ENCODE measurements around the gene SMG9. TPM values are rescaled to one million over a fixed set of nuclear protein-coding genes. Genes with fewer than 3 reads are reported as not detected.
A peak's percentile ranks its signal among the peaks of the same experiment; 100 is the strongest.

Gene SMG9
- total RNA-seq, 1 experiment from 2014 or later, result 76.0 TPM

DNA sequence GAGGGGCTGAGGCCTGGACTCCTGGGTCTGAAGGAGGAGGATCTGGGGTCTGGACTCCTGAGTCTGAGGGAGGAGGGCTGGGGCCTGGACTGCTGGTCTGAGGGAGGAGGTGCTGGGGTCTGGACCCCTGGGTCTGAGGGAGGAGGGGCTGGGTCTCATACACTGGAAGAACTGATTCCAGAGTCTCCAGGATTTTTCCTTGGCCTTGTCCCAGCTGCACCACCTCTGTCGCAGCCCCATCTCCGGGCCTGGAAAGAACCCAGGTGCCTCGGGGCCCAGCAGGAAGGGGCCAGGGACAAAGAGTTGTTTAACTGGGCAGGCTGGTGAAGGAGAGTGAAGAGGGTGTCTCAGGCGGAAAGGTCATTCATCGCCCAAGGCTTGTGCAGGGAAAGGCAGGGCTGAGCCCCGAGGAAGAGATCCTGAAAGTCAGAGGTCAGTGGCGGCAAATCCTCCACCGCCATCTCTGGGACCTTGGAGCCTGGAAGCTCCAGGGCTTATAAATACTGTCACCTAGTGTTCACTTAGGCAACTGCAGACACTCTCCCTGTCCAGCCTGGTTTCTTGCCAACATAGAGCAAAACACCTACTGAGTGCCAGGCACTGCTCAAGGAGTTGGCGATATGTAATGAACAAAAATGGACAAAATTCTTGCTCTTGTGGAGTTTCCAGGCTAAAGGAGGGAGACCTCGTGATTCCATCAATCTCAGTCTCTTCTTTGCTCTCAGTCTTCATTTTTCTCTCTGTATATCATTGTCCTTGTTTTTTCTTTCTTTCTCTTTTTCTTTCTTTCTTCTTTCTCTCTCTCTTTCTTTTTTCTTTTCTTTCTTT is 30.4 kb upstream of the SMG9 start:
- Mint-ChIP-seq H3K36me3 (ENCODE audit: insufficient read depth, unreplicated experiment) (peaks cover 4% of the 10 kb centered on the region), H3K4me3 (ENCODE audit: unreplicated experiment) (peak overlapping the region; percentile 86), H3K27ac (ENCODE audit: low read depth, unreplicated experiment) (peak overlapping the region; percentile 90), H3K9me3 (ENCODE audit: unreplicated experiment) (no peaks in the 10 kb centered on the region), H3K27me3 (ENCODE audit: insufficient read depth, unreplicated experiment) (no peaks in the 10 kb centered on the region), H3K4me1 (ENCODE audit: insufficient read depth, unreplicated experiment) (peaks cover 63% of the 10 kb centered on the region)
- TF ChIP-seq, protein P1, sequence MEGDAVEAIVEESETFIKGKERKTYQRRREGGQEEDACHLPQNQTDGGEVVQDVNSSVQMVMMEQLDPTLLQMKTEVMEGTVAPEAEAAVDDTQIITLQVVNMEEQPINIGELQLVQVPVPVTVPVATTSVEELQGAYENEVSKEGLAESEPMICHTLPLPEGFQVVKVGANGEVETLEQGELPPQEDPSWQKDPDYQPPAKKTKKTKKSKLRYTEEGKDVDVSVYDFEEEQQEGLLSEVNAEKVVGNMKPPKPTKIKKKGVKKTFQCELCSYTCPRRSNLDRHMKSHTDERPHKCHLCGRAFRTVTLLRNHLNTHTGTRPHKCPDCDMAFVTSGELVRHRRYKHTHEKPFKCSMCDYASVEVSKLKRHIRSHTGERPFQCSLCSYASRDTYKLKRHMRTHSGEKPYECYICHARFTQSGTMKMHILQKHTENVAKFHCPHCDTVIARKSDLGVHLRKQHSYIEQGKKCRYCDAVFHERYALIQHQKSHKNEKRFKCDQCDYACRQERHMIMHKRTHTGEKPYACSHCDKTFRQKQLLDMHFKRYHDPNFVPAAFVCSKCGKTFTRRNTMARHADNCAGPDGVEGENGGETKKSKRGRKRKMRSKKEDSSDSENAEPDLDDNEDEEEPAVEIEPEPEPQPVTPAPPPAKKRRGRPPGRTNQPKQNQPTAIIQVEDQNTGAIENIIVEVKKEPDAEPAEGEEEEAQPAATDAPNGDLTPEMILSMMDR (IDR thresholded peaks at IDR 0.05; ENCODE audit: unreplicated experiment), result peak; percentile 92
- intact Hi-C loops (cut with micrococcal nuclease), result loop anchor here (1.0 to 5.0 kb wide), 4 partner anchors 26 to 188 kb away; partner anchors contain the start of genes IRGQ and ZNF576
- ChIA-PET POLR2A (interaction anchor here (0.7 to 11.0 kb wide), 13 partner anchors 14 to 261 kb away, joined by 3 to 409 read pairs (median 4); partner anchors contain the start of genes IRGQ, PLAUR, SMG9 and ZNF283), CTCF (interaction anchor here (0.6 to 1.5 kb wide), 13 partner anchors 11 to 1630 kb away, joined by 3 to 19 read pairs (median 4); no protein-coding TSS in a partner anchor)
- peak; percentile 89 for DNase-seq (ENCODE audit: unreplicated experiment)
- no TSS peak for BruUV-seq (replicated peaks)

DNA sequence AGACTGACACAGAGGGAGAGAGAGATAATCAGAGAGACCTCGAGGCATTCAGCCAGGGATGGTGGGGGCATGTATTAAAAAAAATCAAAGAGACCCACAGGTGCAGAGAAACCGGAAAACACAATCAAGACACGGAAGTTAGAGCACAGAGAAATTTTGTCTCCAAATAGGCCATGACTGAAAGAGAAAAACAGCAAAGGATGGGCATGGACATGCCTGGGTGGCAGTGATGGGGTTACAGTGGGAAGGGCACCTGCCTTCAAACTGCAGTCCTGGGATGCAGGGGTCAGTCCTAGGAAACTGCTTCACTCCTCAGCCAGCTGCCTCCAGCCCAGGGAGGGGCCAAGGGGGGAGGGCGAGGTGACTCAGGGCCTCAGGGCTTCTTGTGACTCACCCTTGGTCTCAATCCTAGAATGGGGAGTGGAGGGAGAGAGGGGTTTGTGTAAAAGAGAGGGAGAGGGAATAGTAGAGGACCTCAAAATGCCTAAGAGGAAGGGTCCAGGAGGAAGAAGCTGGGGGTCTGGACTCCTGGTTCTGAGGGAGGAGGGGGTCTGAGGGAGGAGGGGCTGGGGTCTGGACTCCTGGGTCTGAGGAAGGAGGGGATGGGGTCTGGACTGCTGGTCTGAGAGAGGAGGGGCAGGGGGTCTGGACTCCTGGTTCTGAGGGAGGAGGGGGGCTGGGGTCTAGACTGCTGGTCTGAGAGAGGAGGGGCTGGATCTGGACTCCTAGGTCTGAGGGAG is 29.6 kb upstream of the SMG9 start:
- ChIA-PET CTCF (interaction anchor here (0.6 to 1.5 kb wide), 11 partner anchors 12 to 1629 kb away, joined by 3 to 19 read pairs (median 4); no protein-coding TSS in a partner anchor), POLR2A (interaction anchor here (0.6 to 11.0 kb wide), 12 partner anchors 25 to 260 kb away, joined by 3 to 409 read pairs (median 5); partner anchors contain the start of genes IRGQ, PLAUR, SMG9 and ZNF575)
- no TSS peak for BruUV-seq (replicated peaks)
- peak; percentile 96 for DNase-seq (ENCODE audit: unreplicated experiment)
- peaks cover 4% of the 10 kb centered on the region for H3K36me3 Mint-ChIP-seq (ENCODE audit: insufficient read depth, unreplicated experiment)
- H3K4me1 Mint-ChIP-seq (ENCODE audit: insufficient read depth, unreplicated experiment), result peaks cover 67% of the 10 kb centered on the region
- intact Hi-C loops (cut with micrococcal nuclease), result loop anchor here (5.0 kb wide), 1 partner anchor 187 kb away; the partner anchor contains the start of genes IRGQ and ZNF576
- TF ChIP-seq, protein P1 (IDR thresholded peaks at IDR 0.05; ENCODE audit: unreplicated experiment), result no peak
- H3K27ac Mint-ChIP-seq (ENCODE audit: low read depth, unreplicated experiment), result peak overlapping the region; percentile 90
- no peaks in the 10 kb centered on the region for H3K9me3 Mint-ChIP-seq (ENCODE audit: unreplicated experiment)
- H3K27me3 Mint-ChIP-seq (ENCODE audit: insufficient read depth, unreplicated experiment), result no peaks in the 10 kb centered on the region
- peak overlapping the region; percentile 86 for H3K4me3 Mint-ChIP-seq (ENCODE audit: unreplicated experiment)

DNA sequence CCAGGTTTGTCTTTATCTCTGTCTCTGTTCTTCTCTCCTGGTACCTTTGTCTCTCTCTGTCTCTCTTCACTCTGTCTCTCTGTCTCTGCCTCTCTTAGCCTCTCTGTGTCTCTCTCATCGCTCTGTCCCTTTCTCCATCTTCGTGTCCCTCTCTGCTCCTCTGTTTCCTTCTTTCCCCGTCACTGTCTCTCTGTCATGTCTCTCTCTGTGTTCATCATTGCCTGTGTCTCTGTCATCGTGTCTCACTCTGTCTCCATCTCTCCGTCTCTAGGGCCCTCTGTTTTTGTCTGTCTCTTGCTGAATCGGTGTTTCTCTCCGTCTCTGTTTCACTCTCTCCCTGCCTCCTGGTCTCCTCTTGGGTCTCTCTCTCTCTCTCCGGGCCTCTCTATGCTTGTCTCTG is 28.9 kb upstream of the SMG9 start:
- Mint-ChIP-seq H3K27ac (ENCODE audit: low read depth, unreplicated experiment) (peak overlapping the region; percentile 94), H3K27me3 (ENCODE audit: insufficient read depth, unreplicated experiment) (no peaks in the 10 kb centered on the region), H3K4me3 (ENCODE audit: unreplicated experiment) (peak overlapping the region; percentile 86), H3K9me3 (ENCODE audit: unreplicated experiment) (no peaks in the 10 kb centered on the region), H3K4me1 (ENCODE audit: insufficient read depth, unreplicated experiment) (peaks cover 69% of the 10 kb centered on the region), H3K36me3 (ENCODE audit: insufficient read depth, unreplicated experiment) (peaks cover 4% of the 10 kb centered on the region)
- POLR2A ChIA-PET, result interaction anchor here (1.3 to 11.0 kb wide), 2 partner anchors 25 to 115 kb away, joined by 5 to 409 read pairs; partner anchors contain the start of gene SMG9
- DNase-seq (ENCODE audit: unreplicated experiment), result no peak
- TF ChIP-seq, protein P1 (IDR thresholded peaks at IDR 0.05; ENCODE audit: unreplicated experiment), result no peak
- intact Hi-C loops (cut with micrococcal nuclease), result loop anchor here (5.0 kb wide), 1 partner anchor 186 kb away; the partner anchor contains the start of genes IRGQ and ZNF576
- CTCF ChIA-PET, result no interaction called here
- BruUV-seq (replicated peaks), result no TSS peak
